PFSK-1 (cell line): ENCODE measurements around the gene SH3BP5.

Experiments
- POLR2AphosphoS5 ChIP-seq: IDR thresholded peaks from 2 replicates; pipeline ENCODE4 v1.6.1; 2012; ENCODE audit warnings: low read depth, mild to moderate bottlenecking, control low read depth, low read length, moderate library complexity
- REST ChIP-seq, 2 experiments: IDR thresholded peaks; 2 replicates each; pipeline versions ENCODE4 v1.6.1 to v1.8.0; 2011 to 2012; ENCODE audit warnings: low read depth in 2 of 2, low read length in 2 of 2, control low read depth in 1 of 2, inconsistent platforms in 1 of 2, mild to moderate bottlenecking in 1 of 2, moderate library complexity in 1 of 2; ENCODE audit not compliant: insufficient read depth in 1 of 2
- SIN3A ChIP-seq: IDR thresholded peaks from 2 replicates; pipeline ENCODE4 v1.6.1; 2012; ENCODE audit warnings: mild to moderate bottlenecking, low read length, moderate library complexity, borderline replicate concordance; ENCODE audit not compliant: insufficient read depth
- TAF1 ChIP-seq: IDR thresholded peaks from 2 replicates; pipeline ENCODE4 v1.6.1; 2012; ENCODE audit warnings: low read length, control low read depth, borderline replicate concordance; ENCODE audit not compliant: insufficient read depth

DNA sequence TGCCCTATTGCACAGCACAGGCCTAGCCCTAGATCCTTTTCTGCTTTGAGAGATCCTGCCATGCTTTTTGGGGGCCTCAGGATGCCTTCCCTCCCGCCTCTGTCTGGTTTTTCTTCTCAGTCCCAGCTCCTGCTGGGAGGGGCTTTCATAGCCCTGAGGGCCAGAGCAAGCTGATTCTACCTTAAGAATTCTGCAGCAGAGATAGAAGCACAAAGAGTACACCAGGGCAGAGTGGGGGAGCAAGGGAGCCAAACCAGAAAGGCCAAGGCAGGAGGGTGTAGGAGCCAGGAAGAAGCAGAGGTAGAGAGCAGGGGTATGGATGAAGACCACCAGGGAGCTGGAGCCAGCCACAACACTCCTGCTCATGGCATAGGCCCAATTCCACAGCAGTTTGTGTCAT lies 18.1 kb downstream of the SH3BP5 start:
- TF ChIP-seq REST (IDR thresholded peaks at IDR 0.05; ENCODE audit: insufficient read depth in 1 of 2, low read depth in 2 of 2, low read length in 2 of 2) (no peak), POLR2AphosphoS5 (no peak), SIN3A (no peak), TAF1 (no peak)
